HG03521 (cell line): Measurements from ENCODE around the gene CD3G.
"Not testable (repeated sequence)": the region's sequence is repeated elsewhere in the genome, so short reads cannot be mapped to it uniquely, and the experiment has no call there.

Experiments used
- ATAC-seq: cut with Tn5 transposase; IDR thresholded peaks from one replicate; pipeline ENCODE4 v1.9.1; 2021; ENCODE audit warnings: mild to moderate bottlenecking, moderate library complexity; ENCODE audit not compliant: unreplicated experiment

The CD3G gene

DNA sequence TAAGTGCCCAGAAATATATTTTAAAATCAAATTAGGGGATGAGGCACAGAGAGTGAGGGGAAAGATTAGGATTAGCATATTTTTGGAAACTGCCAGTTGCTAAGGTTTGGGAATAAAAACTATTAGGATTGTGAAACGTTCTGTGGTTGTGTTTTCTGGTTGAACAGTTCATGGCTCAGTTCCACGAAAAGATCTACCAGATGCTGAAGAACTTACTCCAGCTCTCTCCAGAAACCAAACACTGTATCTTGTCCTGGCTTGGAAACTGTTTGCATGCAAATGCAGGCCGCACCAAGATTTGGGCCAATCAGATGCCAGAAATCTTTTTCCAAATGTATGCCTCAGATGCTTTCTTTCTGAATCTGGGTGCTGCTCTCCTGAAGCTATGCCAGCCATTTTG, 30.6 kb downstream of the CD3G start:
- no peak for ATAC-seq

DNA sequence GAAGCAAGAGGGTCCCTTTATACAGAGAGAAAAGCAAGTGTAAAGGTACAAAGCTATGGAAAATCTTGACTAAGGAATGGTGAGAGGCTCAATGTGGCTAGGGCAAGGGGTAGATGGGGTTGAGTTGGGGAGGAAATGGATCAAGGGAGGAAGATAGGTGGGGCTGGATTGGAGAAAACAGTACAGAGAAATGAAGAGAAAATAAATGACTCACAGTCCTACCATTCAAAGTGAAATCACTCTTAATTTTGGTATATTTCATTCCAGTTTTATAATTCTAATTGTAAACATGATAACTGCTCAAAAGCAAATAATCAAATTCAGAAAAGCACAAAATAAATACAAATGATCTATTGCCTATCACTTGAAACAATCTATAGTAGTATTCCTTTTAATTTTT, 31.8 kb downstream of the CD3G start:
- no peak for ATAC-seq

DNA sequence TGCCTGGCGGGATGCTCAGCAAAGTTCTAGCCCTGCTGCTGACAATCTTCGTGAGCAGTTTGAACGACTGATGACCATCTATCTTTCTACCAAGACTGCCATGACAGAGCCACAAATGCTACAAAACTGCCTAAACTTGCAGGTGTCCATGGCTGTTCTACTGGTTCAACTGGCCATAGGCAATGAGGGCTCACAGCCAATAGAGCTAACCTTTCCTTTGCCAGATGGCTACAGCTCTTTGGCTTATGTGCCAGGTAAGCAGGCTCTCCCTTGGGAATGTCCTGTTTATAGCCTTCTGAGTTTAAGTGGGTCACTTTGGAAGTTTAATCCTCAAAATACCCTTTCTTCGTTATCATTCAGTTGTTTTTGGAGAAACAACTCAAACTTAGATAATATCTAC, 35.4 kb downstream of the CD3G start:
- no peak for ATAC-seq

DNA sequence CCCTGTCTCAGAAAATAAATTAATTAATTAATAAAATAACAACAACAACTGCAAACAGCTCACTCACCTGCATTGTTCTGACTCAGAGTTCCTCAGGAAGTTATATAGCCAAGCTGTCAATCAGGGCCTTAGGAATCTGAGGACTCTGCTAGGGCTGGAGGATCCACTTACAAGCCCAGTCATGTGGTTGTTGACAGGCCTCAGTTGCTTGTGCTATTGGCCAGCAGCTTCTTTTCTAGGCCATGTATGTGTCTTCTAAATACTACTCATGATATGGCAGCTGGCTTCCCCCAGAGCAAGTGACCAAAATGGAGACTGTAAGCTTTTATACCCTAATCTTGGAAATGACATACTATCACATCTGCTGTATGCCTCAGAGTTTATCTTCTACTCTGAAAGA, 36.4 kb downstream of the CD3G start:
- no peak for ATAC-seq

DNA sequence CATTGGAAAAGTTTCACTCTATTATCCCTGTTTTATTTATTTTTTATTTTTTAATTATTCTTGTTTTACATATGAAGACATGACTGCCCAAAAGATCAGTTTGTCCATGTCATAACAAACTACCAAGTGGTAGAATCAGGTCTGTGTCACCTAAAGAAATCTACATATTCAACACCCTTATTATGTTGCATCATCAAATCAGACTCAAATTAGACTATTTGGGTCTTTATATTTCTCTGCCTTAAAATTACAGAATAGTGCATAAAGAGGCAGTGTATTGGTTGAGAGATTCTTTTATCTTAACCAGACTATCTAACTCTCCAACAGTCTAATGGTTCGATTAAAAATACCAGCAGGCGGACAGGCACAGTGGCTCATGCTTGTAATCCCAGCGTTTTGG, 38.8 kb downstream of the CD3G start:
- ATAC-seq, result no peak

DNA sequence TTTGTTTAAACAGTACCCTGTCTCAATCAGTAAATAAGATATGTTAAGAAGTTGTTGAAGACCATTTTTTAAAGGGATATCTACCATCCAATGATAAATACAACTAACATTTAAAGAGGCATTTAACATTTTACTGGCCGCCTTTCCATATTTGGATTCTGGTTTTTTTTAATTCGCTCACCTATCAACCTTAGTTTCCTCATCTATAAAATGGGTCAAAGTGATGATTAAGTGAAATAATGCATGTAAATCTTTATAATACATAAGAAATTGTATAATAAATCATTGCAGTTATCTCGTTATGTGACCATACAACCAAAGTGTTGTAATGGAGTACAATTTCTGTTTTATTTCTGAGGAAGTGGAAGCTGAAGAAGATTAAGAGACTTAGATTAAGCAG, 39.5 kb downstream of the CD3G start:
- ATAC-seq, result no peak

DNA sequence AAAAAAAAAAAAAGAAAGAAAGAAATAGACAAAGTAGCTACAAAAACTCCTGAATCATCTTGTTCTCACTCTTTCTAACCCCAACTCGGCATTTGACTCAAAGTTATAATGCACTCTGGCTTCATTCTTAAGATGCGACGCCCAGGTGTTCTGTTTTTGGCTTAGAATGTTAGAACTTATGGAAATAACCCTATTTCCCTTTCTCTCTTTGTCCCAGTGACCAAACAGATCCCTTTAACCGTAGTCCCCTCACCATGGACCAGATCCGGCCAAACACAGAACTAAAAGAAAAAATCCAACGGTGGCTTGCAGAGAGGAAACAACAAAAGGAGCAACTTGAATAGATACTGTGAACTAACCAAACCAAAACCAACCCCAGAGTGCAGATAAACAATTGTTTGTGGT, 52.0 kb downstream of the CD3G start:
- ATAC-seq, result no peak

DNA sequence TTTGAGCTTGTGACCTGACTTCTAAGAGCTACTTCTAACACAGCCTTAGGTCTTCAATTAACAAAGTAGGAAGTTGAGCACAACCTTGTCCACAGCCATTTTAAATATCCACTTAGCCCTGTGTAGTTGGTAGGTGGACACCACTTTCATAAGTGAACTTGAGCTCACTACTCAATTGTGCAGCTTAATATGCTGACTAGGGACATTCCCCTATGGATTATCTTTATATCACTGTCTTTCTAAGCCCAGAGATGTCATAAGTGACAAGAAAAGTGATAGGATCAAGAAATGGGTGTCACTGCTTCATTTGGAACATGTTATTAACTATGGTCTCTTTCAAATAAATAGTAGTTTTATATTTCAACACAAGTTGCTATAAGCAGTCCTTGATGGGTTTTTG, 53.3 kb downstream of the CD3G start:
- ATAC-seq, result no peak

DNA sequence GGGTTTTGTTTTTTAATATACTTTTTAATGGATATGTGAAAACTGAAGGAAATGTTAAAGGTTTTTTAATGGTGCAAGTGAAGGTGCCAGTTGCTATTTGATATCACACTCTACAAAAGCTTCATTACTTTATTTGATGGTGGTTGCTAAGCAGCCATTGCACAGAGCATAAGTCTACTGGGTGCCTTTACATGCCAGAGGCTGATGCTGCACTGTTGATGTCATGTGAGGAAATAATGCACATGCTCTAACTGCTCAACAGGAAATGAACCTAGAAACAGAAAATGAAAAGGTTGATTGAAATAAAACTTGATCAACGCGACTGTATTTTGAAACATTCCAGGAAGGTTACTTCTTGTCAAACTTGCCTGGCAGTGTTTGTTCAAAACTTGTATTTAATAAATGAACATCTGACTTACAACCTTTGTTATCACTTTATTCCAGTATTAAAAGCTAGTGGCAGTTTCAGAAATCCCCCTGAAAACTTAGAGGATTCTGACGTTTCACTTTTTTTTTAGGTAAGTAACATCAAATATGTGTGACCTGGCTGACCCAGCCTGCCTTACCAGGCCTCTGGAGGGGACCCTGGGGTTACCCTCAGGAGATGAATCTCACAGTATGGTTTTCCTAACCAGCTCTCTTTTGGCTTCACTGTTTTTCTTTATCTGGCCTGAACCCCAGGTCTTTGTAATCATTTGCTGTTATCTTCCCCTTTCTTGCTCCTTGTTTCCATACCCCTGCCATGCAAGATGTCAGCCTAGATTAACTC, 54.8 kb downstream of the CD3G start:
- ATAC-seq, result peak; percentile 49

DNA sequence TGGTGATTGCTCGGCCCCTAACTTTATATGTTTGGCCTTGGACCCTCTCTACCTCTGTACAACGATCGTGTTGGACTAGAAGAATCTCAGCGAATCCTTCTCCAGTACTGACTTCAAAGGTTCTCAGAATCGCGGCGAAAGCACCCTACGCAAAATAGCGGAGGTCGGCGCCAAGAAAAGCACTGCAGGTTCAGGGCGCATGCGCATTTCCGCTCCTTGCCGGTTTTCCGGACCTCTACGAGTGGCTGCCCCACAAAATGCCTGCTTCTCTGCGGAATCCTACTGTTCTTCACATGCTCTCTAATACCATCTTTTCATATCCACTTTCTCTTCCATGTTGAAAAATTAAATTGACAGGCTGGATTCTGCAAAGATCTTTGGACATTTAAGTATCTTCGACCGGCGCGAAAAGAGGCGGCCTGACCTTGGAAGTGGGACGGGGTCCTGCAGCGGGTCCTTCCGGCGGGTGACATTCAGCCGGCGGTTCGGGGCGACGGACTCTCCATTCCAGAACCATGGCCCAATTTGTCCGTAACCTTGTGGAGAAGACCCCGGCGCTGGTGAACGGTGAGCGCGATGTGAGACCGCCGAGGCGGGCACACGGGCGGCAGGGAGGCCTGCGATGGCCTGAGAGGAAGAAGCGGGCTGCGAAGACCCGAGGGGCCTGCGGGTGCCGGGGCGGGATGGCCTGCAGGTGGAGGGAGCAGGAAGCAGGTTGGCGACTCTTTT, 57.2 kb downstream of the CD3G start, which contains the start of gene ATP5MG:
Gene ATP5MG, plus strand, starts transcription at position 456 of the 729 bp plus-strand sequence. Its CDS starts 60 bp downstream, at position 516.
- ATAC-seq, result peak; percentile 49

DNA sequence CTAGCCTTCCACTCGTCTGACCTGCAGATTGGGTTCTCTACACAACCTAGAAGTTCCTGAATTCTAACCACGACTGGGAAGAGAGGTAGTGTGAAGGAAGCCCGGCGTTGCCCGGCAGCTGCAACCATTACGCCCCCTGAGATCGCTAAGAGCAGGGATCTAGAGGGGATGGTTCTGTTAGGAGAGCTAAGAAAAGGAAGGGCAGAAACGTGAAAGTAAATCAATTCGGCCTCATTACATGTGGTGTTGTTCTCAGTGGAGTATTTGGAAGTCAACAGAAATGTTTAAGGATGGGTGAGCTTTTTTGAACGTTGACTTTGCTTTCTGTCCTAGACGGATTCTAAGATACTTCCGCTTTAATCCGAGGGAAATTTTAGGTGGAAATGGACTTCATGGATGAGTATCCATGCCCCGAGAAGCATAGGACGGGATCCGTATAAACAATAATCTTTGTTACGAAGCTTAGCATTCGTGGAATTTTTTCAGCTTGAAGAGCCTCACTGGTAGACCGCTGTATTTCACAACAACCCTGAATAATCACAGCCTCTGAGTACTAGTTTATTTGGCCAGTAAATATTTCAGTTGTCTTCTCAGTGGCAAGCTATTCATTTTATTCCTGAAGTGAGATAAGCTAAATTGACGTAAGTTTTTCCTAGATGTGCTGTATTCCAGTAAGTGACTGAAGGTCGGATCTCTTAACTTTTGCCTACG, 57.9 kb downstream of the CD3G start:
- peak; percentile 8 for ATAC-seq

DNA sequence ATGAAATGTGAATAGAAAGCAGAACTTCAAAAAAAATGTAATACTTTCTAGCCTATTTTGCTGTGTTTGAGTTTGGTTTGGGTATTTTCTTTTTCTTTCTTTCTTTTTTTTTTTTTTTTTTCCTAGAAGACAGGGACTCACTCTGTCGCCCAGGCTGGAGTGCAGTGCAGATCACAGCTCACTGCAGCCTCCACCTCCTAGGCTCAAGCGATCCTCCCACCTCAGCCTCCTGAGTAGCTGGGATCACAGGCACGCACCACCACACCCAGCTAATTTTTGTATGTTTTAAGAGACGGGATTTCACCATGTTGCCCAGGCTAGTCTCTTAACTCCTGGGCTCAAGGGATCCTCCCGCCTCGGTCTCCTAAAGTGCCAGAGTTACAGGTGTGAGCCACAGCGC, 58.5 kb downstream of the CD3G start:
- ATAC-seq, result not testable (repeated sequence)
